ENCODE results near the gene TRIM34. TPM values are rescaled to one million over a fixed set of nuclear protein-coding genes. Genes with fewer than 3 reads are reported as not detected.

The TRIM34 gene
- total RNA-seq, 1 experiment from 2014 or later, result 0.41 TPM

DNA sequence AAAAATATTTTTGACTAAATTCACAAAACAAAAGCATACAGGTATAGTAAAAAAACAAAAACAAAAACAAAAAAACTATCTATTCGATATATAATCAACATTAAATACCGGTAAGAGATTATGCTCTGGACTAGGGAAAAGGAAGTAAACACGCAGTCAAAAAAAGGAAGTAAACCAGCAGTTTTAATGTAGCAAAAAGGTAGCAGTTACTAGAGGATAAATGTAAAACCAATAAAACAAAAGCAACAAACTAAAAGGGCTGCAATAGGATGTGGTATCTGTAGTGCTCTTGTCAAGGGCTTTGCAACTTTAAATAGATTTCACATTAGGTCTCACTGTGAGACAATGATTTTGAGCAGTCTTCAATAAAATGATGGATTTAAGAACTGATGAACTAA is 67.2 kb downstream of the TRIM34 start:
- CTCF ChIA-PET, result no interaction called here
- no peak overlapping the region for H3K4me3 ChIP-seq (ENCODE audit: low read depth, low read length, poor library complexity, severe bottlenecking)
- TF ChIP-seq, protein P1, sequence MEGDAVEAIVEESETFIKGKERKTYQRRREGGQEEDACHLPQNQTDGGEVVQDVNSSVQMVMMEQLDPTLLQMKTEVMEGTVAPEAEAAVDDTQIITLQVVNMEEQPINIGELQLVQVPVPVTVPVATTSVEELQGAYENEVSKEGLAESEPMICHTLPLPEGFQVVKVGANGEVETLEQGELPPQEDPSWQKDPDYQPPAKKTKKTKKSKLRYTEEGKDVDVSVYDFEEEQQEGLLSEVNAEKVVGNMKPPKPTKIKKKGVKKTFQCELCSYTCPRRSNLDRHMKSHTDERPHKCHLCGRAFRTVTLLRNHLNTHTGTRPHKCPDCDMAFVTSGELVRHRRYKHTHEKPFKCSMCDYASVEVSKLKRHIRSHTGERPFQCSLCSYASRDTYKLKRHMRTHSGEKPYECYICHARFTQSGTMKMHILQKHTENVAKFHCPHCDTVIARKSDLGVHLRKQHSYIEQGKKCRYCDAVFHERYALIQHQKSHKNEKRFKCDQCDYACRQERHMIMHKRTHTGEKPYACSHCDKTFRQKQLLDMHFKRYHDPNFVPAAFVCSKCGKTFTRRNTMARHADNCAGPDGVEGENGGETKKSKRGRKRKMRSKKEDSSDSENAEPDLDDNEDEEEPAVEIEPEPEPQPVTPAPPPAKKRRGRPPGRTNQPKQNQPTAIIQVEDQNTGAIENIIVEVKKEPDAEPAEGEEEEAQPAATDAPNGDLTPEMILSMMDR (conservative IDR thresholded peaks at IDR 0.05; ENCODE audit: low read depth, low read length), result no peak
- no peak for TF ChIP-seq EZH2 (IDR thresholded peaks at IDR 0.05; ENCODE audit: borderline replicate concordance, low read depth, low read length, poor library complexity, severe bottlenecking)

More for the DNA sequence above, 67.2 kb downstream of the TRIM34 start:
- no peaks in the 10 kb centered on the region for H3K4me1 ChIP-seq (ENCODE audit: insufficient read depth, low read length, poor library complexity, severe bottlenecking)
- H3K9me3 ChIP-seq (ENCODE audit: low read depth, low read length, poor library complexity, severe bottlenecking), result no peaks in the 10 kb centered on the region
- POLR2A ChIA-PET (ENCODE audit: low non-redundant PET), result no interaction called here
- H3K36me3 ChIP-seq (ENCODE audit: insufficient read depth, low read length, poor library complexity, severe bottlenecking), result no peaks in the 10 kb centered on the region
- no TSS peak for BruUV-seq (replicated peaks)
- intact Hi-C loops (cut with micrococcal nuclease; ENCODE audit: unreplicated experiment), result no loop called here
- no peak for DNase-seq (ENCODE audit: low spot score)
- H3K27ac ChIP-seq (ENCODE audit: low read depth, low read length, poor library complexity, severe bottlenecking), result no peak overlapping the region
- no peaks in the 10 kb centered on the region for H3K27me3 ChIP-seq (replicated peaks; ENCODE audit: insufficient read depth, low read depth, low read length, poor library complexity)

Other genes starting within 250 kb of the TRIM34 start
- gene OR51M1, start 241.2 kb upstream of the TRIM34 start, total RNA-seq (2021), result not detected in 2 replicates
- gene OR51Q1, start 202.9 kb upstream of the TRIM34 start, total RNA-seq (2021), result not detected in 2 replicates
- not detected in 2 replicates for gene OR51I1, start 183.5 kb upstream of the TRIM34 start, total RNA-seq (2021)
- not detected in 2 replicates for gene OR51I2, start 175.7 kb upstream of the TRIM34 start, total RNA-seq (2021)
- not detected in 2 replicates for gene OR52D1, start 136.3 kb upstream of the TRIM34 start, total RNA-seq (2021)
- gene UBQLN3, start 115.0 kb upstream of the TRIM34 start, total RNA-seq (2021), result not detected in 2 replicates
- gene UBQLNL, start 108.3 kb upstream of the TRIM34 start, total RNA-seq (2021), result not detected in 2 replicates
- gene OR52H1, start 76.5 kb upstream of the TRIM34 start, total RNA-seq (2021), result not detected in 2 replicates
- not detected in 2 replicates for gene OR52B6, start 44.1 kb upstream of the TRIM34 start, total RNA-seq (2021)
- gene TRIM6, start 28.4 kb upstream of the TRIM34 start, total RNA-seq (2021), result 0.13 and 0.52 TPM in 2 replicates
- gene TRIM5, start 60.1 kb downstream of the TRIM34 start, total RNA-seq (2021), result 17.9 and 18.2 TPM in 2 replicates
- not detected in 2 replicates for gene TRIM22, start 64.8 kb downstream of the TRIM34 start, total RNA-seq (2021)
- gene OR56B1, start 111.4 kb downstream of the TRIM34 start, total RNA-seq (2021), result not detected in 2 replicates
- gene OR52N4, start 129.2 kb downstream of the TRIM34 start, total RNA-seq (2021), result not detected in 2 replicates
- not detected in 2 replicates for gene OR52N5, start 158.4 kb downstream of the TRIM34 start, total RNA-seq (2021)
- gene OR52N1, start 166.3 kb downstream of the TRIM34 start, total RNA-seq (2021), result not detected in 2 replicates
- not detected in 2 replicates for gene OR52N2, start 183.9 kb downstream of the TRIM34 start, total RNA-seq (2021)
- not detected in 2 replicates for gene OR52E6, start 216.9 kb downstream of the TRIM34 start, total RNA-seq (2021)
- not detected in 2 replicates for gene OR52E8, start 232.7 kb downstream of the TRIM34 start, total RNA-seq (2021)

Data from A673 (cell line).